Measurements from ENCODE around the gene GLCCI1.

GRCh38 chr7:7920056-7920455 lies 48.5 kb upstream of the GLCCI1 start:
- TF ChIP-seq POLR2A (IDR thresholded peaks at IDR 0.05) = no peak
- TF ChIP-seq CTCF (IDR thresholded peaks at IDR 0.05) = no peak

Measured in tibial nerve (tissue), 3 donors.